HepG2 (cell line): Measurements from ENCODE around the gene PRR19. TPM values are rescaled to one million over a fixed set of nuclear protein-coding genes. Genes with fewer than 3 reads are reported as not detected.

ENCODE experiments used
- CEBPB ChIP-seq: IDR thresholded peaks from 2 replicates; pipeline ENCODE4 v1.6.1; 2011; ENCODE audit warnings: low read depth, low read length, improper control_type of control experiment, borderline replicate concordance
- CREB1 ChIP-seq, 2 experiments: fragments of 450-650 bp in 1 of 2; IDR thresholded peaks; 2 replicates each; pipeline ENCODE4 v1.6.1; 2016 to 2017; ENCODE audit warnings: control low read depth in 1 of 2, mild to moderate bottlenecking in 1 of 2, missing compliant biosample characterization in 1 of 2, missing genetic modification characterization in 1 of 2
- ELF4 ChIP-seq: sonication (generic); formaldehyde crosslinking; IDR thresholded peaks from 2 replicates; pipeline ENCODE4 v1.5.0; 2020; ENCODE audit warnings: missing genetic modification reagents, mild to moderate bottlenecking, moderate library complexity, borderline replicate concordance
- HIC2 ChIP-seq: sonication (generic); formaldehyde crosslinking; IDR thresholded peaks from 2 replicates; pipeline ENCODE4 v1.9.0; 2022; ENCODE audit warnings: low read depth, missing genetic modification reagents
- HOXA3 ChIP-seq: sonication (generic); formaldehyde crosslinking; IDR thresholded peaks from 2 replicates; pipeline ENCODE4 v1.5.0; 2020; ENCODE audit warnings: missing genetic modification reagents
- LCORL ChIP-seq, 2 experiments: fragments of 450-650 bp in 1 of 2; sonication (generic) in 1 of 2; formaldehyde crosslinking in 1 of 2; IDR thresholded peaks; 2 replicates each; pipeline versions ENCODE4 v1.5.0 to v1.6.1; 2017 to 2020; ENCODE audit warnings: antibody characterized with exemption in 1 of 2, missing genetic modification reagents in 1 of 2
- RORA ChIP-seq: sonication (generic); formaldehyde crosslinking; IDR thresholded peaks from 2 replicates; pipeline ENCODE4 v1.5.0; 2020; ENCODE audit warnings: mild to moderate bottlenecking, missing genetic modification reagents, moderate library complexity
- SATB2 ChIP-seq: sonication (generic); formaldehyde crosslinking; IDR thresholded peaks from 2 replicates; pipeline ENCODE4 v1.5.0; 2020; ENCODE audit warnings: missing genetic modification reagents
- ZFP1 ChIP-seq: IDR thresholded peaks from 2 replicates; pipeline ENCODE4 v1.6.1; 2016
- ZFY ChIP-seq: sonication (generic); formaldehyde crosslinking; IDR thresholded peaks from 2 replicates; pipeline ENCODE4 v1.4.0; 2020; ENCODE audit warnings: missing genetic modification reagents
- ZNF160 ChIP-seq: sonication (generic); formaldehyde crosslinking; IDR thresholded peaks from 2 replicates; pipeline ENCODE4 v1.8.0; 2022; ENCODE audit warnings: mild to moderate bottlenecking, inconsistent platforms, missing genetic modification reagents
- ZNF468 ChIP-seq: sonication (generic); formaldehyde crosslinking; IDR thresholded peaks from 2 replicates; pipeline ENCODE4 v1.8.0; 2022; ENCODE audit warnings: mild to moderate bottlenecking, moderate library complexity, missing genetic modification reagents
- ZNF552 ChIP-seq: sonication (generic); formaldehyde crosslinking; IDR thresholded peaks from 2 replicates; pipeline ENCODE4 v1.9.0; 2022; ENCODE audit warnings: missing genetic modification reagents, mild to moderate bottlenecking, borderline replicate concordance
- ZNF687 ChIP-seq: sonication (generic); formaldehyde crosslinking; IDR thresholded peaks from 2 replicates; pipeline ENCODE4 v1.5.1; 2020; ENCODE audit warnings: mild to moderate bottlenecking, missing genetic modification reagents, moderate library complexity
- polyA plus RNA-seq, 8 experiments: library from polyadenylated mRNA; depleted of rRNA in 3 of 8; stranded (reverse) in 7 of 8; unstranded in 1 of 8; fragments of >200 nt; fragmentation: Illumina TruSeq in 4 of 8; extraction: Trizol in 4 of 8; gene quantifications; 2 replicates each; pipeline versions ENCODE4 v1.2.1 to v1.2.3, GENCODE V29; 2011 to 2016; ENCODE audit warnings: low read depth in 4 of 8, missing spikeins in 1 of 8, mixed read lengths in 1 of 8; ENCODE audit not compliant: insufficient read depth in 1 of 8
- total RNA-seq, 5 experiments: library from RNA; depleted of rRNA; stranded (reverse); fragments of >200 nt; fragmentation: Illumina TruSeq; extraction: Trizol; gene quantifications; 2 replicates each; pipeline ENCODE4 v1.2.3, GENCODE V29; 2016; ENCODE audit warnings: low read depth in 1 of 5
- TF ChIP-seq, protein P1 (sequence below): IDR thresholded peaks from 2 replicates; pipeline ENCODE4 v1.6.1; 2012; ENCODE audit warnings: low read depth, low read length, improper control_type of control experiment
- TF ChIP-seq, protein P2 (sequence below): sonication (generic); formaldehyde crosslinking; IDR thresholded peaks from 2 replicates; pipeline ENCODE4 v1.4.0; 2020; ENCODE audit warnings: mild to moderate bottlenecking, low read depth, missing genetic modification reagents
- TF ChIP-seq, protein P3 (sequence below): sonication (generic); formaldehyde crosslinking; IDR thresholded peaks from 2 replicates; pipeline ENCODE4 v1.4.0; 2020; ENCODE audit warnings: missing genetic modification reagents, borderline replicate concordance

PRR19 gene
- total and polyA plus RNA-seq, 2 of the 13 experiments (the other 11 are each of a cell fraction or from before 2014, with no cell fraction given): 0.21 to 0.33 TPM

DNA sequence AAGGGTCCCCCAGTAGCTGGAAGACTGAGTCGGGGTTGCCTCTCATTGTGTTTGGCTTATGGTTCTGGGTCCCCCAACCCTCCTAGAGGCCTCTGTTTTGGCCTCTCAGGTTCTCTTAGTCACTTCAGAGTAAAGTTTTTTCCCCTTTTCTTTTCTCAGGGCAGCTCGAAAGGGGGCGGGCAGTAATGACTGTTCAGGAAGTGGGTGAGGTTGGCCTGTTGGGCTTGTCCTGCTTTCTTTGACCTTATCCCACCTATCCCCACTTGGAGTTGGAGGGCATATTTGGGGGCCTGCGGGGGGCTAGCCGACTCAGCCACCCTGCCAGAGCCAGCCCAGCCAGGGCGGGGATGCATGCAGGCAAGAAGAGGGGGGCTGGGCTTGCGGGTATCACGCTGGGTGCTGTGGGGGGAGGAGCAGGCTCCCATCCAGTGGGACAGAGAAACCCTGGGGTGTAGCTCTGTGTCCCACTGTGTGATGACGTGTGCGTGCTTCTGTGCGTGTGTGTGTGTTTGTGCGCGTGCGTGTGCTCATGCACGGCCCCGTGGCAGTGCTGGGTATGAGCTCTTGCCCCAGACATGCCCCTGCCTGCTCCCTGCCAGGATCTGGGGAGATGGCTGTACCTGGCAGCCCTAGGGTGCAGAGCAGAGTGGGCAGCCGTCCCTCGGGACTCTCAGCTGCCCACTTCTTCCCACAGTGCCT, 31.4 kb upstream of the PRR19 start (continued):
- peak; percentile 61 for TF ChIP-seq ZNF687 (CRISPR knock-in tag)
- TF ChIP-seq HIC2 (CRISPR knock-in tag): peak; percentile 48; the same call in 1 of the 2 replicates
- TF ChIP-seq CREB1 (IDR thresholded peaks at IDR 0.05): peak; percentile 45; the same call in 1 of the 2 replicates
- TF ChIP-seq CREB1 (CRISPR knock-in tag; IDR thresholded peaks at IDR 0.05): no peak
- no peak for TF ChIP-seq LCORL (IDR thresholded peaks at IDR 0.05)
- 0 out of 2 replicates have a peak, but pooled peaks have one; percentile 29 for TF ChIP-seq LCORL (CRISPR knock-in tag; IDR thresholded peaks at IDR 0.05)
- no peak for TF ChIP-seq ZNF468 (CRISPR knock-in tag)
- TF ChIP-seq SATB2: no peak
- TF ChIP-seq RORA (CRISPR knock-in tag): no peak
- TF ChIP-seq ZFP1: no peak
- TF ChIP-seq, protein P1, sequence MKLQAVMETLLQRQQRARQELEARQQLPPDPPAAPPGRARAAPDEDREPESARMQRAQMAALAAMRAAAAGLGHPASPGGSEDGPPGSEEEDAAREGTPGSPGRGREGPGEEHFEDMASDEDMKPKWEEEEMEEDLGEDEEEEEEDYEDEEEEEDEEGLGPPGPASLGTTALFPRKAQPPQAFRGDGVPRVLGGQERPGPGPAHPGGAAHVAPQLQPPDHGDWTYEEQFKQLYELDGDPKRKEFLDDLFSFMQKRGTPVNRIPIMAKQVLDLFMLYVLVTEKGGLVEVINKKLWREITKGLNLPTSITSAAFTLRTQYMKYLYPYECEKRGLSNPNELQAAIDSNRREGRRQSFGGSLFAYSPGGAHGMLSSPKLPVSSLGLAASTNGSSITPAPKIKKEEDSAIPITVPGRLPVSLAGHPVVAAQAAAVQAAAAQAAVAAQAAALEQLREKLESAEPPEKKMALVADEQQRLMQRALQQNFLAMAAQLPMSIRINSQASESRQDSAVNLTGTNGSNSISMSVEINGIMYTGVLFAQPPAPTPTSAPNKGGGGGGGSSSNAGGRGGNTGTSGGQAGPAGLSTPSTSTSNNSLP: no peak
- TF ChIP-seq, protein P2, sequence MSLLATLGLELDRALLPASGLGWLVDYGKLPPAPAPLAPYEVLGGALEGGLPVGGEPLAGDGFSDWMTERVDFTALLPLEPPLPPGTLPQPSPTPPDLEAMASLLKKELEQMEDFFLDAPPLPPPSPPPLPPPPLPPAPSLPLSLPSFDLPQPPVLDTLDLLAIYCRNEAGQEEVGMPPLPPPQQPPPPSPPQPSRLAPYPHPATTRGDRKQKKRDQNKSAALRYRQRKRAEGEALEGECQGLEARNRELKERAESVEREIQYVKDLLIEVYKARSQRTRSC (CRISPR knock-in tag): no peak
- no peak for TF ChIP-seq ELF4 (CRISPR knock-in tag)
- TF ChIP-seq HOXA3 (CRISPR knock-in tag): no peak
- TF ChIP-seq ZNF552: no peak
- TF ChIP-seq, protein P3, sequence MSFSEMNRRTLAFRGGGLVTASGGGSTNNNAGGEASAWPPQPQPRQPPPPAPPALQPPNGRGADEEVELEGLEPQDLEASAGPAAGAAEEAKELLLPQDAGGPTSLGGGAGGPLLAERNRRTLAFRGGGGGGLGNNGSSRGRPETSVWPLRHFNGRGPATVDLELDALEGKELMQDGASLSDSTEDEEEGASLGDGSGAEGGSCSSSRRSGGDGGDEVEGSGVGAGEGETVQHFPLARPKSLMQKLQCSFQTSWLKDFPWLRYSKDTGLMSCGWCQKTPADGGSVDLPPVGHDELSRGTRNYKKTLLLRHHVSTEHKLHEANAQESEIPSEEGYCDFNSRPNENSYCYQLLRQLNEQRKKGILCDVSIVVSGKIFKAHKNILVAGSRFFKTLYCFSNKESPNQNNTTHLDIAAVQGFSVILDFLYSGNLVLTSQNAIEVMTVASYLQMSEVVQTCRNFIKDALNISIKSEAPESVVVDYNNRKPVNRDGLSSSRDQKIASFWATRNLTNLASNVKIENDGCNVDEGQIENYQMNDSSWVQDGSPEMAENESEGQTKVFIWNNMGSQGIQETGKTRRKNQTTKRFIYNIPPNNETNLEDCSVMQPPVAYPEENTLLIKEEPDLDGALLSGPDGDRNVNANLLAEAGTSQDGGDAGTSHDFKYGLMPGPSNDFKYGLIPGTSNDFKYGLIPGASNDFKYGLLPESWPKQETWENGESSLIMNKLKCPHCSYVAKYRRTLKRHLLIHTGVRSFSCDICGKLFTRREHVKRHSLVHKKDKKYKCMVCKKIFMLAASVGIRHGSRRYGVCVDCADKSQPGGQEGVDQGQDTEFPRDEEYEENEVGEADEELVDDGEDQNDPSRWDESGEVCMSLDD: no peak
- TF ChIP-seq ZNF160: 0 out of 2 replicates have a peak, but pooled peaks have one; percentile 17
- no peak for TF ChIP-seq CEBPB
- TF ChIP-seq ZFY (CRISPR knock-in tag): peak; percentile 6; the same call in 1 of the 2 replicates
